ENCODE data around the gene VWA3A.

Gene VWA3A

DNA sequence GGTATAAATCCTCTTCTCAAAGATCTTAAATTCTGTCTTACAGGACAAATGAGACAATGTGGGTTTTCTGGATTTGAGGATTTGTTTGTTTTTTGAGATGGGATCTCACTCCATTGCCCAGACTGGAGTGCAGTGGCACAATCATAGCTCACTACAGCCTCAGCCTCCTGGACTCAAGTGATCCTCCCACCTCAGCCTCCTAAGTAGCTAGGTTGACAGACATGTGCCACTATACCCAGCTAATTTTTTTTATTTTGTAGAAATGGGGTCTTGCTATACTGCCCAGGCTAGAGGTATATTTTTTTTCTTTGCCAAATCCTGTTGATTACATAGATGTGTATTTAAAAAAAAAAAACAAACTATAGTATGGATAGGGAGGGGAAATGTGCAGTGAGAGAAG lies 38.2 kb downstream of the VWA3A start:
- no peaks in the 10 kb centered on the region for H3K79me2 ChIP-seq (ENCODE audit: insufficient read depth, low read length)
- DNase-seq (no peak), ATAC-seq (ENCODE audit: insufficient read depth, low read depth) (no peak)
- no peaks in the 10 kb centered on the region for H4K20me1 ChIP-seq (ENCODE audit: insufficient read depth, low read length)
- H3K27ac ChIP-seq (ENCODE audit: low read length) = no peak overlapping the region
- H3K36me3 ChIP-seq (ENCODE audit: insufficient read depth, low read length) = no peaks in the 10 kb centered on the region
- no peaks in the 10 kb centered on the region for H3K27me3 ChIP-seq (ENCODE audit: insufficient read depth, low read length, poor library complexity)
- no peak overlapping the region for H2AFZ ChIP-seq (ENCODE audit: low read depth, low read length)
- no peak for TF ChIP-seq EZH2 (IDR thresholded peaks at IDR 0.05; ENCODE audit: borderline replicate concordance, low read depth, low read length, severe bottlenecking)
- TF ChIP-seq, protein P1, sequence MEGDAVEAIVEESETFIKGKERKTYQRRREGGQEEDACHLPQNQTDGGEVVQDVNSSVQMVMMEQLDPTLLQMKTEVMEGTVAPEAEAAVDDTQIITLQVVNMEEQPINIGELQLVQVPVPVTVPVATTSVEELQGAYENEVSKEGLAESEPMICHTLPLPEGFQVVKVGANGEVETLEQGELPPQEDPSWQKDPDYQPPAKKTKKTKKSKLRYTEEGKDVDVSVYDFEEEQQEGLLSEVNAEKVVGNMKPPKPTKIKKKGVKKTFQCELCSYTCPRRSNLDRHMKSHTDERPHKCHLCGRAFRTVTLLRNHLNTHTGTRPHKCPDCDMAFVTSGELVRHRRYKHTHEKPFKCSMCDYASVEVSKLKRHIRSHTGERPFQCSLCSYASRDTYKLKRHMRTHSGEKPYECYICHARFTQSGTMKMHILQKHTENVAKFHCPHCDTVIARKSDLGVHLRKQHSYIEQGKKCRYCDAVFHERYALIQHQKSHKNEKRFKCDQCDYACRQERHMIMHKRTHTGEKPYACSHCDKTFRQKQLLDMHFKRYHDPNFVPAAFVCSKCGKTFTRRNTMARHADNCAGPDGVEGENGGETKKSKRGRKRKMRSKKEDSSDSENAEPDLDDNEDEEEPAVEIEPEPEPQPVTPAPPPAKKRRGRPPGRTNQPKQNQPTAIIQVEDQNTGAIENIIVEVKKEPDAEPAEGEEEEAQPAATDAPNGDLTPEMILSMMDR (IDR thresholded peaks at IDR 0.05; ENCODE audit: borderline replicate concordance, extremely low read depth, low read length, poor library complexity, severe bottlenecking) = no peak
- no peak overlapping the region for H3K9ac ChIP-seq (ENCODE audit: low read depth, low read length)
- no peaks in the 10 kb centered on the region for H3K4me1 ChIP-seq (ENCODE audit: insufficient read depth, low read length)
- H3K4me3 ChIP-seq (ENCODE audit: low read depth in 1 of 2, low read length in 2 of 2) = no peak overlapping the region
- H3K9me3 ChIP-seq (ENCODE audit: insufficient read depth, low read length, severe bottlenecking) = no peaks in the 10 kb centered on the region
- no peak overlapping the region for H3K4me2 ChIP-seq (ENCODE audit: insufficient read depth, low read length)

DNA sequence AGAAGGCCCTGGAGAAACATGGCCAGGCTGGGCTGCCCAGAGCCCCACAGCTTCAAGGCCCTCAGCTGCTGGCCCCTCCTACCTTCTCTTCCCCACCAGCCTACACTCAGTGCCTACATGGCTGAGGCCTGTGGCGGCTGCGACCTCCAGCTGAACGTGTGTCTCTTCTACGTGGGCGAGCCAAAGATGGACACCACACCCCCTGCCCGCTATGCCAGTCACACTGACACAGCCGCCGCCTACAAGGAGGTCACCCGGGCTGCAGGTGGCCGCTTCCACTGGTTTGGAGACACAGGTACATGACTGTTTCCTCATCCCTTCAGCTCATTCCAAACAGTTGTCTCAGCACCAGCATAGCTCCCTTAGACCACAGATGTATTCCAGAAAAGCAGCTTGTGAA lies 40.5 kb downstream of the VWA3A start:
- H3K4me3 ChIP-seq (ENCODE audit: low read depth in 1 of 2, low read length in 2 of 2) = no peak overlapping the region
- no peak overlapping the region for H3K27ac ChIP-seq (ENCODE audit: low read length)
- no peak for DNase-seq
- no peak overlapping the region for H2AFZ ChIP-seq (ENCODE audit: low read depth, low read length)
- H3K36me3 ChIP-seq (ENCODE audit: insufficient read depth, low read length) = no peaks in the 10 kb centered on the region
- no peaks in the 10 kb centered on the region for H3K9me3 ChIP-seq (ENCODE audit: insufficient read depth, low read length, severe bottlenecking)
- H3K4me2 ChIP-seq (ENCODE audit: insufficient read depth, low read length) = no peak overlapping the region
- H3K27me3 ChIP-seq (ENCODE audit: insufficient read depth, low read length, poor library complexity) = no peaks in the 10 kb centered on the region
- no peaks in the 10 kb centered on the region for H3K4me1 ChIP-seq (ENCODE audit: insufficient read depth, low read length)
- no peak for TF ChIP-seq EZH2 (IDR thresholded peaks at IDR 0.05; ENCODE audit: borderline replicate concordance, low read depth, low read length, severe bottlenecking)
- TF ChIP-seq, protein P1 (IDR thresholded peaks at IDR 0.05; ENCODE audit: borderline replicate concordance, extremely low read depth, low read length, poor library complexity, severe bottlenecking) = no peak
- H3K9ac ChIP-seq (ENCODE audit: low read depth, low read length) = no peak overlapping the region
- no peaks in the 10 kb centered on the region for H3K79me2 ChIP-seq (ENCODE audit: insufficient read depth, low read length)
- H4K20me1 ChIP-seq (ENCODE audit: insufficient read depth, low read length) = no peaks in the 10 kb centered on the region
- ATAC-seq (ENCODE audit: insufficient read depth, low read depth) = no peak

DNA sequence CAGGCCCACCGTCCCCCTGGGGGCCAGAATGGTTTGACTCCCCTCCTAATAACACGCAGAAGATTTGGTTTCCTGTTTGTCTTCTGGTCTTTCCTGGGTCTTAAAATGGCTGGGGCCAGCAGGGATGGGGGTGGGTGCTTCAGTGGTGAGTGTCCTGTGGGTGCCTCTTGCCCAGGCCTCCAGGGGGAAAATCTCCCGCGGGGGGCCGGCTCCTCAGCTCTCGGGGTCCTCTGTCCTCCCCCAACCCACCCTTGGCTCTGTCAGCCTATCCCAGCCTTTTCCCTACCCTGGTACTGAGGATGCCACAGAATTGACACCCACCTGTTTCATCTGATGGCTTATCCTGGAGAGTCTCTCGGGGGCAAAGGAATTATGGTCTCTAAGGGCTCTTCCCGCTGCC lies 46.1 kb downstream of the VWA3A start:
- H3K4me2 ChIP-seq (ENCODE audit: insufficient read depth, low read length) = no peak overlapping the region
- ATAC-seq (ENCODE audit: insufficient read depth, low read depth) = no peak
- H3K9me3 ChIP-seq (ENCODE audit: insufficient read depth, low read length, severe bottlenecking) = no peaks in the 10 kb centered on the region
- no peak for DNase-seq
- no peak overlapping the region for H3K9ac ChIP-seq (ENCODE audit: low read depth, low read length)
- no peak for TF ChIP-seq EZH2 (IDR thresholded peaks at IDR 0.05; ENCODE audit: borderline replicate concordance, low read depth, low read length, severe bottlenecking)
- TF ChIP-seq, protein P1 (IDR thresholded peaks at IDR 0.05; ENCODE audit: borderline replicate concordance, extremely low read depth, low read length, poor library complexity, severe bottlenecking) = no peak
- peaks cover 15% of the 10 kb centered on the region for H3K27me3 ChIP-seq (ENCODE audit: insufficient read depth, low read length, poor library complexity)
- no peaks in the 10 kb centered on the region for H3K36me3 ChIP-seq (ENCODE audit: insufficient read depth, low read length)
- H3K4me1 ChIP-seq (ENCODE audit: insufficient read depth, low read length) = no peaks in the 10 kb centered on the region
- H2AFZ ChIP-seq (ENCODE audit: low read depth, low read length) = no peak overlapping the region
- no peaks in the 10 kb centered on the region for H3K79me2 ChIP-seq (ENCODE audit: insufficient read depth, low read length)
- H3K4me3 ChIP-seq (ENCODE audit: low read depth in 1 of 2, low read length in 2 of 2) = no peak overlapping the region
- no peaks in the 10 kb centered on the region for H4K20me1 ChIP-seq (ENCODE audit: insufficient read depth, low read length)
- H3K27ac ChIP-seq (ENCODE audit: low read length) = no peak overlapping the region

DNA sequence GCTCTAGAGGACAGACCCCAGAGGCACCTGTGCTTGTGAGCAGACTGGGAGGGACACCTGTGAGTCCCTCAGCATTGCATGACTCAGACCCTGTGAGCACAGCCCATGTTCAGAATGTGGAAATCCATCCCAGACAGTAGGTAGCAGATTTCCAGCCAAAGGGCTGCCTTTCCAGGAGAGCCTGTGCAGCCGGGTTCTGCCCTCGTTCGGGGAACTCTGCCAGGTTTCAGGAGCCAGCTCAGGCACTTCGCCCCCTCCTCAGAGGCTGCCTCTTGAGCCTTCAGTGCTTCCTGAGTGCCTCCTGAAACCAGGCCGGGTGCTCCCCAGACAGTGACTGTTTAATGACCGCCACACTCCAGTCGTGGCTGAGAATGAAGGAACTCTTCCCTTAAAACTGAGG lies 46.7 kb downstream of the VWA3A start:
- TF ChIP-seq, protein P1 (IDR thresholded peaks at IDR 0.05; ENCODE audit: borderline replicate concordance, extremely low read depth, low read length, poor library complexity, severe bottlenecking) = no peak
- no peak for TF ChIP-seq EZH2 (IDR thresholded peaks at IDR 0.05; ENCODE audit: borderline replicate concordance, low read depth, low read length, severe bottlenecking)
- H3K79me2 ChIP-seq (ENCODE audit: insufficient read depth, low read length) = no peaks in the 10 kb centered on the region
- no peak overlapping the region for H3K9ac ChIP-seq (ENCODE audit: low read depth, low read length)
- H3K27me3 ChIP-seq (ENCODE audit: insufficient read depth, low read length, poor library complexity) = peaks cover 15% of the 10 kb centered on the region
- no peaks in the 10 kb centered on the region for H3K36me3 ChIP-seq (ENCODE audit: insufficient read depth, low read length)
- no peak overlapping the region for H3K27ac ChIP-seq (ENCODE audit: low read length)
- no peak overlapping the region for H3K4me2 ChIP-seq (ENCODE audit: insufficient read depth, low read length)
- H4K20me1 ChIP-seq (ENCODE audit: insufficient read depth, low read length) = no peaks in the 10 kb centered on the region
- DNase-seq (no peak), ATAC-seq (ENCODE audit: insufficient read depth, low read depth) (no peak)
- H3K4me3 ChIP-seq (ENCODE audit: low read depth in 1 of 2, low read length in 2 of 2) = no peak overlapping the region
- no peaks in the 10 kb centered on the region for H3K4me1 ChIP-seq (ENCODE audit: insufficient read depth, low read length)
- H3K9me3 ChIP-seq (ENCODE audit: insufficient read depth, low read length, severe bottlenecking) = no peaks in the 10 kb centered on the region
- no peak overlapping the region for H2AFZ ChIP-seq (ENCODE audit: low read depth, low read length)

Data from DND-41 (cell line).